ENCODE results near the gene POLG2.

Gene POLG2

DNA sequence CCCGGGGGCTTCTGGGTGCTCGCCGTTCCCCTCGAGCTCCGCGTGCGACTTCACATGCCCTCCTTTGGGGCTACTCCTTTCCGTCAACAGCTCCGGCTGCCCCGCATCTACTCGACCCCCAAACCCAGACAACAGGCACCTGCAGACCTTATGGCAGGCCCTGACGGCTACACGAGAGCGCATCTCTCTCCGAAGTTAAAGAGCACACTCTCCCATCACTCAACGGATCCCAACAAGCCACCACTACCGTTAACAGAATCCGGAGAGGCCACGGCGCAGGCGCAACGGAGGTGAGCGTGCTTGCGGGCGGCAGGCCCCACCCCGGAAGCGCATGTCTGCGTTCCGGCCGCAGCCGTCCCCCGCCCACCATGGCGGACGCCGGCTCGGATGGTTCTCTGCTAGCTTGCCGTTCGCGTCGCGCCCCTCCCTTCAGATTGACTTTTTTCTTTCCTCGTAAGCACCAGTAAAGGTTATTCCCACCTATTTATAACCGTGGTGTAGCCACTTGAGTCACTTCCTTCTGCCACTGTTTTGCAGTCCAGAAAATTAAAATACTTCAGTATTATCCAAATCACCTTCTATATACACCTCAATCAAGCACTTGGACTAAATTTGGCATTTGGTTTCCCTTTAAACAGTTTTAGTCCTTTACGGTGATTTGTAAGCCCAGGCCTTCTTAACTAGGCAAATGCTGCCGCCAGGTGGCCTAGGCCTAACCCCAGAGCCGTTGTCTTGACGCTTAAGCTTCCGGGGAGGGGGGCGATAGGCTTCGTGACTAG, at the start of gene POLG2:
Gene POLG2 (minus strand): TSS at position 269 of the 779 bp plus-strand sequence. CDS start 86 bp downstream, at position 183.
- peak; percentile 45 for DNase-seq

DNA sequence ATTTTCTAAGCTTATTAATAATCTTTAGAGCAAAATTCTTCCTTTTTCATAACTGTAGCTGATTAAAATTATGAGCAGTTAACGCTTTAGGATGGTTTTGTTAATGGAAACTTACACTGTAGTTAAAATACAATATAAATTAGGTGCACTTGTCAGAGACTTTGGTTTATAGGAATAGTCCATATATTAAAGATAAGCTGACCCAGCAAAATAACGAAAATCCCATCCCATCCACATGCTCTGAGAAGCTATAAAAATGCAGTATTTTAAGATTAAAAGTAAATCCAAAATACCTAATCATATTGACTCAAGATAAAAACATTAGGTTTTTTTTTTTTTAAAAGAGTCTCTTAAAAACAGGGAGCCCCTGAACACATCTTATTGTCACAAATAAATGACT, 47.9 kb upstream of the POLG2 start:
- no peak for DNase-seq

DNA sequence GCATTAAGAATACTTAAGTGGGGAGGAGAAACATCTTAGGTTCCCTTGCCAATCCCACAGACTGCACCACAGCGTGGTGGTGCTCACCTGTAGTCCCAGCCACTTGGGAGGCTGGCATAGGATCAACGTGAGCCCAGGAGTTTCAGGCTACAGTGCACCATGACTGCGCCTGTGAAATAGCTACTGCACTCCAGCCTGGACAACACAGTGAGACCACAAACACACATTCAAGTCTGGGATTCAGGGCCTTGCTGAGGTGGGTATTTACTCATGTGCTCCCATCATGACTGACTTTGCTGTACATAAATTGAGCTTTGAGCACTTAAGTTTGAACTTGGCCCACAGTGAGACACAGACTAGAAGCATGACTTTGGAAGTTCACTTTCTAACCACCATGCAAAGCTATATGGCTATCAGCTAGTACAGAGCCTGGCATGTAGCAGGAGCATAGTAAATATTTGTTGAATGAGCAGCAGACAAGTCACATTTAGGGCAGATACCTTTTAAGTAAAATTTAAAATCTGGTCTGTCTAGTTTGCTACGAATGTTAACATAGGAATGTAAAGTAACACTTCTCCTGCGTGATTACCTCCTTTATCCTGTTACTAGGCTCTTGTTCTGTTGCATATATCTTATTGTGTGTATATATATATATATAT, 43.4 kb upstream of the POLG2 start:
- no peak for DNase-seq

DNA sequence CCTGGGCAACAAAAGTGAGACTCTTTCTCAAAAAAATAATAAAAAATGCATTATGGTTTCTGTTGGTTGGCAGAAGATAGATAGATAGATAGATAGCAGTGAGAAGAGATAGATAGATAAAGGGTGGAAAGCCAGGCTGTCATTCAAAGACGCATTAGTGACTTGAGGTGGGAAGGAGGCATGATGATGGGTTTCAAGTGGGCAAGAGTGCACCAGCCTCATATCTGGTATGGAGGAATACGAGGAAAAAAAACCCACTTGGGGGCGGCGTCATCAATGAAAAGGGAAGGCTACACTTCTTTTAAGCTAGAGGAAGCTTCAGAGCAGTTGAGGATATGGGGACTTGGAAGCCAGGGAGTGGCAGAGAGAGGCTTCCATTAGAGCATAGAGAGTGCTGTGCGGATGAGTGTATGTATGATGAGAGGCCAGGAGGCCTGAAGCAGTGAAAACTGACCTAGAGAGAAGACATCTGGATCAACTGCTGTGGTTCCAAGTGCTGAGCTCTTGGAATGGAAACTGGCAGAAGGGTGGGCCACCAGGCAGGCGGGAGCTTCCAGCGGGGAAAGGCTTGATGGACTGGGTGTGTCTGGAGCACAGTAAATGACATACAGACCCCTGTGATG, 41.8 kb upstream of the POLG2 start:
- no peak for DNase-seq

DNA sequence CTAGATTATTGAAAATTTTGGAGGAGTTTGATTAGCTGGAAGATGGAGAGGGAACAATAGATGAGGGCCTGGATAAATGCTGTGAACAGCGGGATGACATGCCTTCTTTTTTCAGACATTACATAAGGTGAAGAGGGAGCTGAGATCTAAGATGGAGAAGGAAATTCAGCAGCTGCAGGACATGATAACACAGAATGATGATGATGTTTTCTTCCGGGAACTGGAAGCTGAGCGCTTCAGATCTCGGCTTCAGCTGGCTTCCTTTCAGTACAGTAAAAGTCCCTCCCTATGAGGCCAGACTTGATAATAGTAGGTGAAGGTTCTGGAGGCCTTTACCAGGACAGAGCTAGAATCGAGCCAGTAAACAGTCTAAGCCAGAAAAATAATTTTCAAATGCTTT, 40.6 kb upstream of the POLG2 start:
- DNase-seq: no peak

DNA sequence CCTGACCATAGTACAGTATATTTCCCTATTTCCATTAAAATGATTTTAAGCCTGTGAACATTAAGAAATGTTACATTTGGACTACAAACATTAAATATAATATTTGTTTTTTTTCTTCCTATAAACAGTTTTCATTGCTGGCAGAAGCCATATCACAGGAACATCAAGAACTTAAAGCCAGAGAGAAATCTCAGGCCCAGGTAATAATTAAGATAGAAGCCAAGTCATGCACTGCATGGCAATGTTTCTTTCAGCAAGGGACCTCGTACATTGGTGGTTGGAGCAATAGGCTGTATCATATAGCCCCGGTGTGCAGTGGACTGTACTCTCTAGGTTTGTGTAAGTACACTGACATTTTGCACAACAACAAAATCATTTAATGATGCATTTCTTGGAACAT, 40.1 kb upstream of the POLG2 start:
- DNase-seq: no peak

DNA sequence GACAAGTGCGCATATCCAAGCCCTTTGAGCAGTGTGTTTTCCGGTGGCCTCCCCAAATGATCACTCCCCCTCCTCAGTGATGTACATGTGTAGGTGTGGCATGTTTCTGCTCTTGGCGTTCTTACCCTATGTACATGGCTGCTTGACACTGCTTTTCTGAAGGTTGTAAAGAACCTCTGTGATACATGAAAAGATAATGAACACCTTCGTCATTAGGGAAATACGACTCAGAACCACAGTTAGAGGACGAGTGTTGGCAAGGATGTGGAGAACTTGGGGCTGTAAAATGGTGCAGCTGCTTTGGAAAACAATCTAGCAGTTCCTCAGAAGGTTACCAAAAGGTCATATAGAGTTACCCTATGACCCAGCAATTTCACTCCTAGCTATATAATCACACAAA, 38.5 kb upstream of the POLG2 start:
- DNase-seq: no peak

DNA sequence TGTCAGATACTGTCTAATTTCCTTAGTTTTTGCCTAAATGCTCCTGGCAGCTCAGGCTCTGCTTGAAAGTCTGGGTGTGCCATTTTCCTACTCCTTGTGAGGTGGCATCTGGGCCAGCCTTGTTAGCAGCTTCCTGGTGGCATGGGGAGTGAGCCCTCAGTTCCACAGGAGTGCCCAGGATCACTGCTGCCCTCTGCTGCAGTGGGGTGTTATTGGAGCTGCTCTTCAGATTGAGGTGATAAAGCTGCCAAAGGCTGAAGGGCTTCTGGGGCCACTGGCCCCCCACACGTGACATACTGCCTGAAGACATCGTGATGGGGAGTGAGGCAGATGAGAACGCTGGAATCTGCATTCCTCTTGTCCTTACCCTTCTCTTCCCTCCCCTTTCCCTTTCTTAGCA, 37.3 kb upstream of the POLG2 start:
- no peak for DNase-seq

DNA sequence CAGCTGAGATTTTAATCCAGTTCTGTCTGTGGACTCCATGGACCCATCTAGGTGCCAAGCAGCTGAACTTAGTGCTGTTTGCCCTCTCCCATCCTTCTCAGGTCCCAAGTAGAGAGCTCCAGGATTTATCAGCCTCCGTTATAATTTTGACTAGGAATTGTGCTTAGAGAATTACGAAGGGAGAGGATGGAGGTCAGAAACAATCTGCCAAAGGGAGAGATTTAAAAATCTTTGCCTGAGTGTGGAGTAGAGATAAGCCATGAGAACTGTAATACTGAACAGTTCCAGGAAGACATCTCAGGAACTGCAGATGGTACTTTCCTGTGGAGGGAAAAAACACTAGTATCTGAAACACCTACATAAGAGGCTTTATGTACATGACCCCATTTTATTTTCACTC, 36.9 kb upstream of the POLG2 start:
- no peak for DNase-seq

DNA sequence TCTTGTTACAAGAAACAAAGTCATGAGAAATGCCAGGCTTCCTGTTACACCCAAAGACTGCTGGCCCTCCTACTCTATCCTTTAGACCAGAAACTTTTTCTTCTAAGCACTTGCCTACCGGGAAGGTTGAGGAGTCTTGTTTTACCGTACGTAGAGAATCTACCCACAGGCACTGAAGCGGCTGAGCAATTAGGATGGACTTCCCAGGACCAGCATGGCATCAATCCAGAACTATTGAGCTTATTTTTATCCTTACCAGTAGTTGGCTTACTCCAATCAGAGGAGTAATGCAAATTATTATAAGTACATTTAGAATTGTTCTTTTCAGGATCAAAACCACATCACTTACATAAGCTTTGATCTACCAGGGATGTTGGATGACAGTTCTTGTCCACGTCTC, 35.6 kb upstream of the POLG2 start:
- no peak for DNase-seq

DNA sequence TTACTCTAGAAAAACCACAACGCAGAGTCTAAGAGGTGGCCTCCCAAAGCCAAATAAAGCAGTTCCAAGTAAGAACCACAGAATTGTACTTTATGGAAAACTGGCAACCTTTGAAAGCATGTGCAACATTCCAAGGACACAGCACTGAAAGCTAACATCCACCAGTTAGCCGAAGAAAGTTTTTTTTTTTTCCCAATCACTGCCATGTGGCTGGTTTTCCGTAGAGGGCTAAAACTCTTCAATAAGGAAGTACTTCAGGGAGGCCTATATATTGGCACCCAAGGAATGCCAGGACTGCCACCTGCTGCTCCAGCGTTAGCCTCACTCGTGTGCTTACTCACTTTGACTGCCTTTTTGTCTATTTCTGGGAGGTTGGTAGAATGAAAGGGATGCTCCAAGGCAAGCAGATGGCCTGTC, 35.1 kb upstream of the POLG2 start:
- no peak for DNase-seq

DNA sequence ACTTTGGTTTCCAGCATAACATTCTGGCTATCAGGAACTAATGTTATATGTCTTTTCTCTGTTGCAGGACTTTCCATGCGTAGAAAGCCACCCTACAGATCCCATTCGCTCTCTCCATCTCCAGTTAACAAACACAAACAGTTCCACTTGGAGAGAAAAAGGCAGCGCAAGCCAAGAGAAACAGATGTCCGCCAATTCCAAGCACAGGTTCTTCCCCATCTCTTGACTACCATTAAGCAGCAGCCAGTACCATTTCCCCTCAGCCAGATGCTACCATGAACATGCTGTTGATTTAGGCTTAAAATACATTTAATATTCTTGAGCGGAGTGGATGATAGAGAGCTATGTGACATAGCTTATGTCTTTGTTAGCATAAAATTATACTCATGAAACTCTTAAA, 32.4 kb upstream of the POLG2 start:
- no peak for DNase-seq

DNA sequence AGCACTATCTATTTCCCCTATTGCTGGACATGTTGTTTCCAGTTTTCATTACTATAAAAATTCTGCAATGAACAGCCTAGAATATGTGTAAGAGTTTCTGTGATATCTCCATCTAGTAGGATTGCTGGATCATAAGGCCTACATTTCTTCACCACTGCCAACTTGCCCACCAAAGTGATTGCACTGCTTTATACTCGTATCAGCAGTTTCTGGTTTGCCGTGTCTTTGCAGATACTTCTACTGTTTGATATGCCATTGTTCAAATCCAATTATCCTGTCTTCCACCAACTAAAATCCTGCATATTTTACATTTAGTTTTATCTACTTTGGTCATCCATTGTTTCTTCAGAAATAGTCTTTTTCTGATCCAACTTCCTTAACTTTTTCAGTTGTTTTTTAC, 31.1 kb upstream of the POLG2 start:
- no peak for DNase-seq

DNA sequence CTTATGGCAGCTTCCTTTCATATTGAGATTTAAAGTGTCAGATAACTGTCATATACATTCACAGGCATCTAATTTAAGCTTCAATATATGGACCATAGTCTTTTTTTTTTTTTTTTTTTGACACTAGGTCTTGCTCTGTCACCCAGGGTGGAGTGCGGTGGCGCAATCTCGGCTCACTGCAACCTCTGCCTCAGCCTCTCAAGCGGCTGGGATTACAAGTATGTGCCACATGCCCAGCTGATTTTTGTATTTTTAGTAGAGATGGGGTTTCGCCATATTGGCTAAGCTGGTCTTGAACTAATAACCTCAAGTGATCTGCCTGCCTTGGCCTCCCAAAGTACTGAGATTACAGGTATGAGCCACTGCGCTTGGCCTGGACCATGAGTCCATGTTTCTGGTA, 23.5 kb upstream of the POLG2 start:
- DNase-seq: no peak

DNA sequence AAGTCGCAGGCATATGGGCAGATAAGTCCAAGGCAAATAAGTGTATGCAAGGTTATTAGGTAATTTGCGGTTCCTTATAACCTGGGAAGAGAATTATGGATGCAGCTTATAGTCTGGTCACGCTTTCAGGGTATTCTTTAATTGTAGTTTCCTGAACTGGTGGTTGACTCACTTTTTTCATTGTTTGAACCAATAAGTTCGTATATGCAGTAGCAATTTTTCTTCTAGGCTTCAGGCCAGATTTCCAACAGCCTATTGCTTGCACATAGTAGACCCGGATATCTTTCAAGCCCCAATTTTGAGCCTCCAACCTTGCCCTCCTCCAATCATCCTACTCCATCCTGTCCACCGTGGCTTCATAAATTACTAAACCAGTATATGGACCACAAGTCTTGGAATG, 22.7 kb upstream of the POLG2 start:
- no peak for DNase-seq

DNA sequence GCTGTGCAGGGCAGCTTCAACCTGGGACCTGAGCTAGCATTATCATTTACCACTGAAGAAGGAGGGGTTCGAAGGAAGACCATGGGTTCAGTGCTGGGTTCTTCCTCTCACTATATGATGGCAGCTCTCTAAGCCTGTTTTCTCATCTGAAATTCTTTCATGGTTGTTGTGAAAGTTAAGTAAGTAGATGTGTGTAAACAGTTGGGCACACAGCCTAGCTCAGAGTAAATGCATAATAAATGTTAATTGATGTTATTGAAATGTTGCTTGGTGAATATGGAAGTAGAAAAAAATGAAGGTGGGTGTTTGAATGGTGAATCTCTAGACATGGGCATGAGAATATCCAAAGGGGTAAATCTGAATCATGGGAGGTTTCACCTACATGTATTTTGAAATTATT, 19.0 kb upstream of the POLG2 start:
- no peak for DNase-seq

DNA sequence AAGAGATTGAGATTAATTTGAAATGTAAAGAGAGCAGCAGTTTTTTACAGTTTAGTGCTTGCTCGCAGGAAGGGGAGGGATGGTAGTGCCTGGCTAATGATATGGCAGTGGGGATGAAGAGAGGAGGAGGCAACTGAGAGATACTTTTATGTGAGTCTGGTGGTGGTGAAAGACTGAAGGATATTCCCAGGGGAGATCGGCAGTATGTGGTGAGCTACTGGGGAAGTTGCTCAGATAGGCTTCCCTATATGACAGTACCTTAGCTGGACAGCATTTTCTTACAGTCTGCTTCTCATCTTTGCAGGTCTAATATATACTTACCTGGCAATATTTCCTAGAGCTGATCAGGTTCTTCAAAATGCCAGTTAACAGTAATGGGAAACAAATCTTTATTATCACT, 18.6 kb upstream of the POLG2 start:
- DNase-seq: no peak

DNA sequence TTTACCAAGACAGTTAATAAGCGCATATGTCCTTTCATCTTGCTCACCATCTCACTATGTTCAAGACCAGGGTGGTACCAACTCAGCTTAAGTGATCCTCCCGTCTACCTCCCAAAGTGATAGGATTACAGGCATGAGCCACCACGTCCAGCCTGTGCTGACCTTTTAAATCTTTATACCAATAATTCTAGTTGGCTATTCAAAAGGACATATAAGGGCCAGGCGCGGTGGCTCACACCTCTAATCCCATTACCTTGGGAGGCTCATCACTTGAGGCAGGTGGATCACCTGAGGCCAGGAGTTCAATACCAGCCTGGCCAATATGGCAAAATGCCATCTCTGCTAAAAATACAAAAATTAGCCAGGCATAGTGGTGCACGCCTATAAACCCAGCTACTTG, 12.3 kb upstream of the POLG2 start:
- no peak for DNase-seq

DNA sequence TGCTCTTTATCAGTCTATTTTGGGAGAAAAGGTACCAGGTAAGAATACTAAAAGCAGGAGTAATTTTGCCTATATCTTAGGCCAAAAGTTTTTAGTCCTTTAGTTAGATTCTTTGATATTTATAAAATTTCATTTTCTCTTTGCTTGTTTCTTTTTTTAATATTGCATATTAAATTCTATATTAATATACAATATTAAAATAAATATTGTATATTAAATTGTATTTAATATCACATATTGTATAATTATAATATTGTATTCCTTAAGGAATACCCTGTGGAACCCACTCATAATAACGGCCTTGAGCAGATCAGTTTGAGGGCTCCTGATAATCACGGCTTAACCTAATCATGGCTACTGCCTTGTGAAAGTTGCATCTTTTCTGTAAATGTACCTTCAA, 11.8 kb upstream of the POLG2 start:
- no peak for DNase-seq

DNA sequence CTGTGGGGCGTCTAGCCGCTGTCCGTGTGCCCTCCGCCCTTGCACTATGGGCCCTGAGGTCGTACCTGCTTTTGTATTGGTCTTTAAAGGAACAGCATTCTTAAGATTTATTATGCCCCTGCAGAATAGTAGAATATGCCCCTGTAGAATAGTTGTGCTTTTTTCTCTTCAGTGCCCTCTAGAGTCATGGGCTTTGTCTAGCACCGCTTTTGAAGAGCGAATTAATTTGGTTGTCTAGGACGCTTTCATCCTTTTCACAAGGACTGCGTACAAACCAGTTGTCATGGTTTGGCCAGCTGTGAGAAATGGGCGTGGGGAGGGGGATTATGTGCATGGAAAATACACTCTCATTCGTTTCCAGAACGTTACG, 10.5 kb upstream of the POLG2 start:
- peak; percentile 7 for DNase-seq

DNA sequence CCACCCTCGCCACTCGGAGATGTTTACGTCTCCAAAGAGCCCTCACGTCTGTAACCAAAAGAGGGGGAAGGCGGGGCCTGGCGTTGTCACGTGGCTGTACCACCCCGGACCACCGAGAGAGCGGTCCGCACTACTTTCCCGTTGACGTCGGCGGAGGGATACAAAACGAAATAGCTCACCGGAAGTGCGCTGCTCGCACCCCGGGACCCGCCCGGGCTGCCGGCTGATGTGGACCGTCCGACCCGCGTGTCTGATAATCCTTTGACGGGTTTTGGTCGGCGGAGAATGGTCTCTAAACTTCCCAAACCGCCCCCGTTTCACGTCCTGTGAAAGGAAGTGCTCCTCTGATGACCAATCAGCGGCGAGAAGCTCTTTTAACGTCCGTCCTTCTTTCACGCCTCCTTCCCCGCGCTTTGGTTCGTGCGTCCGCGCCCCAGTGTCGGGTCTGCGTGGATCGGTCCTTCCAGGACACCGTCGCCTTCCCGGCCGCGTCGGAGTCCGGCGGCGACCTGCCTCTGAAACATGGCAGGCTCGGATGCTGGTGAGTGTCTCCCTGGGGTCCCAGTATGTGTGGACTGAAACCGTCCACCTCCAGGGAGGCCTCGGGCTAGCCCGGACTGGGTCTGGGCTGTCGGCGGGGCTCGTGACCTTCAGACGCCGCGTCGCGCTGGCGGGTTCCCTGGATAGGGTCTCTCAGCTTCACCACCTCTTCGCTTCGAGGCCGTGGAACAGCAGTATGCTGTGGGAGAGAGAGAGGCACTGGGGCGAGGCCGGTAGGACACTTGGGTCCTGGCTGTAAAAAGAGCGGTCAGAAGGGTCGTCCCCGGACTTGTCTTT, 9.9 kb upstream of the POLG2 start, which contains the start of gene CEP95:
Gene CEP95 (plus strand): TSS at position 402 of the 837 bp plus-strand sequence. CDS start 121 bp downstream, at position 523.
- peak; percentile 94 for DNase-seq

DNA sequence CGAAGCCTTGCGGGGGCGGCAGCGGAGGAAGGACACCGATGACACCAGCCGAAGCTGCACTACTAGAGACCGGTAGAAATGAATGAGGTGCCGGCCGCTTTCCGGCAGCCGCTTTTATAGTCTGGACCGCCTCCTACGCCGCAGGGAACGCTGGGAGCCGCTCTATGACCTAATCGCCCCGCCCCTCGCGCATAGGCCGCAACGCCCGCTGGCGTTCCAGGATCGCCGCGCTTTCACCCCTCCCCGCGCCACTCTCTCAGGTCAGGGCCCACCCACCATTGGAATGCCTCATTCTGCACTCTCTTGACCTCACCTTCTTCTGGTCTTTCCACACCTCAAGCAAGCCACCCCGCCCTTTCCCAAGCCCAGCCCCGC, 9.3 kb upstream of the POLG2 start, which contains the start of gene DDX5:
Gene DDX5 (minus strand): TSS at position 89 of the 375 bp plus-strand sequence. CDS start 170 bp downstream, outside the sequence.
- peak; percentile 94 for DNase-seq
